Left ventricle myocardium superior (tissue), 1 donor: Measurements from ENCODE around the gene DNAJB1. TPM values are rescaled to one million over a fixed set of nuclear protein-coding genes. Genes with fewer than 3 reads are reported as not detected.

Experiments
- ATAC-seq: fragments of 200-7000 bp; cut with Tn5 transposase; one replicate; pipeline ENCODE4 v1.9.1; 2020; ENCODE audit warnings: mild to moderate bottlenecking, moderate library complexity
- DNase-seq: peaks from one replicate; pipeline ENCODE4 v3.0.0-alpha.2; 2020
- intact Hi-C: fragments of 100-400 bp; cut with micrococcal nuclease; formaldehyde crosslinking; loops from one replicate; pipeline ENCODE4 v1.11.0; 2022
- total RNA-seq: library from RNA; stranded (reverse); fragmentation: NEBNext Ultra II Directional; extraction: Animal tissue kit (Norgen Biotek cat#: 25700); gene quantifications from one replicate; pipeline ENCODE4 v1.2.1, GENCODE V29; 2021
- donor health status: DM: no; HTN: yes; CAD: no; lungs with severe emphysema.

The DNAJB1 gene
- total RNA-seq, 1 donor from 2014 or later: 47.9 TPM

DNA sequence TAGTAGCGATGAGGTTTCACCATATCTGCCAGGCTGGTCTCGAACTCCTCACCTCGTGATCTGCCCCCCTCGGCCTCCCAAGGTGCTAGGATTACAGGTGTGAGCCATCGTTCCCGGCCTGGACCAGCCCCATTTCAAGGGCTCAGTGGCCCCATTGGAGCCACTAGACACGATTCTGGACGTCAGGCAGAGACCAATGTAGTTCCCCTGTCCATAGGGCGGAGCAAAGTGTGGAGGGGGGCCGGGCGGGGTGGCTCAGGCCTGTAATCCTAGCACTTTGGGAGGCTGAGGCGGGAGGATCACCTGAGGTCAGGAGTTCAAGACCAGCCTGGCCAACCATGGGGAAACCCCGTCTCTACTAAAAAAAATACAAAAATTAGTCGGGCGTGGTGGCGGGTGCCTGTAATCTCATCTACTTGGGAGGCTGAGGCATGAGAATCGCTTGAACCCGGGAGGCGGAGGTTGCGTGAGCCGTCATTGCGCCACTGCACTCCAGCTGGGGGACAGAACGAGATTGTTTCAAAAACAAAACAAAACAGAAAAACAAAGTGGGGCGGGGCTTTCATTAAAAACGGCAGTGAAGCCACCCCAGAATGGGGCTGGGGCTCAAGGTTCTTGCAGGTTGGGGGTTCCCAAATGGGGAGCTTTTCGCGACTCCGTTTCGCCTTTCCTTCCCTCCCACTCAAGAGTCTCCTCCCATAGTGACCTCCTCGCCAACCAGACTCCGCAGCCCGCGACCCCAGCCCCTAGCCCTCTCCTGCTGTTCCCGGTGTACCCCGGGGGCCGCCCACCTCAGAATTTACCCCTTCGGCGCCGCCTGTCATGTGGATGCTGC, 10.4 kb upstream of the DNAJB1 start:
- DNase-seq: no peak
- no peak for ATAC-seq

DNA sequence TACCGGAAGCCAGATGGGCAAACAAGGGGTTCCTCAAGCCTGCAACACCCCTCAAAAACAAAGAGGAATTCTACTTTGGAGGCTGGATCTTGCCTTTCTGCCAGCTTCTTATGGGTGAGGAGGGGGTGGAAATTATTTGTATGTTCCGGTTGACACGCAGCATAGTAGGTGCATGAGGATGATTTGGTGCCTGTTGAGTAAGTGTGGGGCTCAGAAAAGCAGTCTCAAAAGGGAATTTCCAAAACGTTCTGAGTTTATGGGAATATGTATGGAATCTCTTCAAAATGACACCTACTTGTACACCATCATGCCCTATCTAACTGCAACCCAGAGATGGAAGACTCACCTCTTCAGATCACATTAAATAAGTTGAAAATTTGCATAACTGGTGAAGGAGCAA, 8.2 kb upstream of the DNAJB1 start:
- DNase-seq (no peak), ATAC-seq (no peak)
- intact Hi-C loops: no loop called here

More for the DNA sequence above, 10.4 kb upstream of the DNAJB1 start:
- intact Hi-C loops: no loop called here

DNA sequence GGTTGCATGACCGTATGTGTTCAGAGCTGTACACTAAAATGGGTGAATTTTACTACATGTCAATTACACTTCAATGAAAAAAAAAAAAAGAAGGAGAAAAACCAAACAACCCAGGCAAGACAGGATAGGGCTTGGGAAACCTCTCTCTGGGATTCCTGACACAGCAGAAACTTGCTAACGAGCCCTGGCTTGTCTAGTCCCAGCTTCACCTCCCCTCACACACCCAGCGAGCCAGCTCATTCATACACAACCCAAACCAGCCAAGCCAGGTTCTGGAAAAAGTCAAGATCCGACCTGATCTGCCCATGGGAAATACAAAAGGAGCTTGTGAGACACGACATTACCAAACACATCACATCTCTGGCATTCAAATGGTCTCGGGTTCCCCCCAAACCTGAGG, 7.5 kb upstream of the DNAJB1 start:
- intact Hi-C loops: no loop called here
- DNase-seq (no peak), ATAC-seq (no peak)

DNA sequence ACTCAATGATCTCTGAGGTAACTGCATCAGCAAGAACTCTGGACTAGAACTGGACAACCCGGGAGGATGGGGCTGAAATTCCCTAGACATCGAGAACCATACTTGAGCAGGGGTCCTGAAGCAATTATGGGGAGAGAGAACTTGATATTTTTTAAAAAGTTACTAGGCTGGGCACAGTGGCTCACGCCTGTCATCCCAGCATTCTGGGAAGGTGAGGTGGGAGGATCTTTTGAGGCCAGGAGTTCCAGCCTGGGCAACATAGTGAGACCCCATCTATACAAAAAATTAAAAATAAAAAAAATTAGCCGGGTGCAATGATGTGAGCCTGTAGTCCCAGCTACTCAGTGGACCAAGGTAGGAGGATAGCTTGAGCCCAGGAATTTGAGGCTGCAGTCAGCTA, 2.3 kb upstream of the DNAJB1 start:
- DNase-seq (no peak), ATAC-seq (no peak)
- intact Hi-C loops: no loop called here

DNA sequence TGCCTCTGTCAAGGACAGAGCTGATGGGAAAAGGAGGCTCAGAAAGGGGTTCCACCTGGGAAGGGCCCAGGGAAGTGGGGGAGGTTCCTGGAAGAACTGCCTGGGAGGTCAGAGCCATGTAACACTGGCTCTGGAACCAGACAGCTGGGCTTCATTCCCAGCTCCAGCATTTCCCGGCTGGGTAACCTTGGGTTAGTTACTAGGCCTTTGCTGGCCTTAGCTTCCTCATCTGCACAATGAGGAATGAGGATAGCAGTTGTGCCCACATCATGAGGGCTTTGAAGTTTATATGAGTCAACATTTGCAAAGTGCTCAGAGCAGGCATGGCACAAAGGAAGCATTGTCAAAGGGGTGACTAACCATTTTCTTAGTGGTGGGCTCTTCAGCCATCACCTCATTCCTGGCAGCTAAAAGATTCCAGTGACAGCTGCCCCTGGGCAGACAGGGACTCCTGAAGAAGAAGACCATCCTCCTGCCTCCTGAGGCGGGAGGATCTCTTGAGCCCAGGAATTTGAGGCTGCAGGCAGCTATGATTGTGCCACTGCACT, 1.7 kb upstream of the DNAJB1 start:
- DNase-seq (no peak), ATAC-seq (no peak)
- intact Hi-C loops: no loop called here

- intact Hi-C loops: no loop called here
- no peak for DNase-seq
- ATAC-seq: no peak
Measured at GRCh38 chr19:14519245-14519859, 1.2 kb upstream of the DNAJB1 start.

- no peak for DNase-seq
- ATAC-seq: no peak
- intact Hi-C loops: no loop called here
Measured at GRCh38 chr19:14517446-14517839, 754 bp downstream of the DNAJB1 start.

- DNase-seq (no peak), ATAC-seq (no peak)
- intact Hi-C loops: no loop called here
Measured at GRCh38 chr19:14516746-14517438, 1.3 kb downstream of the DNAJB1 start.

DNA sequence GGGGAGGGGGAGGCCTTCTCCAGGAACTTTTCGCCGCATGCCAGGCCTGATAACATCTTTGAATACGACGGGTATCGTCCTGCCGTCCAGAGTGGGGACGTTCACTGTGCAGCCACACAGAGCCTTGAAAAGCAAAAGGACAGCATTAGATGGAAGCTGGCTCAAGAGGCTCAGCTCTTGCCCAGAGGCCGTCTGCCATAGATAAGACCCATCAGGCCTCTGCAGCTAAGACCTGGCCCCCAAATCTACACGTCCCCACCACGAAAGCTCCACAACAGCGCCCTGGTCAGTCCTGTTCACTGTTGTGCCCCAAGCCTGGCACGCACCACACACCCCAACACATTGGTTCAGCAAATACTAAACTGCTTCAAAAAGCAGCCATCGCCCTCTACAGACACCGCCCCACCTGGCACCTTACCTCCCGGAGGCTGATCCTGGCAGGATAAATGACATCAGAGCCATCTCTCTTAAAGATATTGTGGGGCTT, 2.1 kb downstream of the DNAJB1 start:
- no peak for DNase-seq
- ATAC-seq: no peak
- intact Hi-C loops: no loop called here

DNA sequence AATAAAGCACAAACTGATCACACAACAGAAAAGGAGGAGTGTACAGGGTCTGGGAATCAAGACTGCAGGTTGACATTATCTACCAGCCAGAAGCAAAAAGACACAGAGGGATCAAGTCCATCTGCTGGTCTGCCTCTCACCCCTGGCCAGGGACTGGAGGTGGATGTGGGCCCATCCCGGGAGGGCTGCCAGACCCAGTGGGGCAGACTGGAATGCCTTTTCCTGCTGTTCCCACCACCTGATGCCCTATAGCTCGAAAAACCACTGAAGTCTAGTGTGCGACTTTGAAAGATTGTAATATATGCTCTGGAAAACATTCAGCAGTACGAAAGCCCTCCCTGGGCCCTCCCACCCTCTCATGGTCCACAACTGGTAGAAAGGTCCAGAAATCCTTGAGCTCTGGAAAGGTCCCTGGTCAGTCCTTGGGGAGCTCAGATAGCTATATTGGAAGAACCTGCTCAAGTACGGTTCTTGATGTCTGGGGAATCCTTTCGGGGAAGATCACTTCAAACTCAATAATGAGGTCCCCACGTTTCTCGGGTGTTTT, 2.6 kb downstream of the DNAJB1 start:
- no peak for DNase-seq
- ATAC-seq: no peak
- intact Hi-C loops: no loop called here

GRCh38 chr19:14514215-14514863, 3.9 kb downstream of the DNAJB1 start:
- ATAC-seq: no peak
- DNase-seq: no peak
- intact Hi-C loops: no loop called here

DNA sequence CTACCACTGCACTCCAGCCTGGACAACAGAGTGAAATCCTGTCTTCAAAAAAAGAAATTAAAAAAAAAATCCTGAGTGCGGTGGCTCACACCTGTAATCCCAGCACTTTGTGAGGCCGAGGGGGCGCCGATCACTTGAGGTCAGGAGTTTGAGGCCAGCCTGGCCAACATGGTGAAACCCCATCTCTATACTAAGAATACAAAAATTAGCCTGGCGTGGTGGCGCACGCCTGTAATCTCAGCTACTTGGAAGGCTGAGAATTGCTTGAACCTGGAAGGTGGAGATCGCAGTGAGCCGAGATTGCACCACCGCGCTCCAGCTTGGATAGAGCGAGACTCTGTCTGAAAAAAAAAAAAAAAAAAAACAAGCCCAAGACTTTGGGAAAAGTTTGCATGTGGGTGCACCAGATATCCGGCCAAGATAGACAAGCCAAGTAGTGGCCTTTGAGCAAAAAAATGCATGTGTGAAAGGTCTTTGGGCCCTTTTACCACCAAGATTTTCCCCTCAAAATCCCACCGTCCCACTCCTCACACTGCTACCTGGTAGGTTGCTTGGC, 5.7 kb downstream of the DNAJB1 start:
- DNase-seq (no peak), ATAC-seq (no peak)
- intact Hi-C loops: no loop called here

- no peak for DNase-seq
- ATAC-seq: peak; percentile 2
- intact Hi-C loops: no loop called here
Measured at GRCh38 chr19:14511229-14511593, 7.0 kb downstream of the DNAJB1 start.

DNA sequence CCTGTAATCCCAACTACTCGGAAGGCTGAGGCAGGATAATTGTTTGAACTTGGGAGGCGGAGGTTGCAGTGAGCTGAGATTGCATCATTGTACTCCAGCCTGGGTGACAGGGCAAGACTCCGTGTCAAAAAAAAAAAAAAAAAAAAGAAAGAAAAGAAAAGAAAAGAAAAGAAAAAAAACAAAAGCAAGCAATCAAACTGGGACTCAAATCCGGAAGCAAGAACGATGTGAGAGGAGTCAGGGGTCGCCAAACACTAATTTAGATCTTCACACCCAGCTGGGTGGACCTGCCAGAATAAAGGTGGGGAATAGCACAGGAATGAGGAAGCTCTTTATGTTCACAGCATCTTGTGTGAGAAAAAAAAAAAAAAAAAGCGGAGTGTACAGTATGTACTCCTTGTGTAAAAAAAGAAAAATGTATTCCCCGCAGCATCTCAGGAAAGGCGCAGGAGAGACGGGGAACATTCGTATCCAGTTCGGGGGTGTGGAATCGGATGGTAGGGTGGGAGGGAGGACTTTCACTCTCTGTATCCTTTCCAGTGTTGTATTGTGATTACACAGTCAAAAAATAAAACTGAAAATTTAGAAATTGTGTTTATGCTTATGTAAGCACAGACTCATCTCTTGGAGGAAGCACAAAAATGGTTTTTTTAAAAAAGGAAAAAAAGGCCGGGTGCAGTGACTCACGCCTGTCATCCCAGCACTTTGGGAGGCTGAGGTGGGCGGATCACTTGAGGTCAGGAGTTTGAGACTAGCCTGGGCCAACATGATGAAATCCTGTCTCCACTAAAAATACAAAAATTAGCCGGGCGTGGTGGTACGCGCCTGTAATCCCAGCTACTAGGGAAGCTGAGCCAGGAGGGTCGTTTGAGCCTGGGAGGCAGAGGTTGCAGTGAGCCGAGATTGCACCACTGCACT, 7.6 kb downstream of the DNAJB1 start:
- DNase-seq (peak; percentile 59), ATAC-seq (peak; percentile 58)
- intact Hi-C loops: no loop called here

GRCh38 chr19:14507704-14508542, 10.3 kb downstream of the DNAJB1 start:
- intact Hi-C loops: no loop called here
- no peak for ATAC-seq
- no peak for DNase-seq

GRCh38 chr19:14505488-14506239, 12.5 kb downstream of the DNAJB1 start:
- ATAC-seq (no peak), DNase-seq (peak; percentile 62)
- intact Hi-C loops: no loop called here
